H1 (cell line): ENCODE measurements around the gene PRAMEF25. TPM values are rescaled to one million over a fixed set of nuclear protein-coding genes. Genes with fewer than 3 reads are reported as not detected.
"Not testable (repeated sequence)": the region's sequence is repeated elsewhere in the genome, so short reads cannot be mapped to it uniquely, and the experiment has no call there.

ENCODE experiments used
- CTCF ChIA-PET: fragments of 300-600 bp; sonication (Branson Sonifier 250); formaldehyde crosslinking; loops from one replicate; lab custom pipeline; 2021; ENCODE audit not compliant: partially characterized antibody; lab: Charles Lee
- POLR2A ChIA-PET: fragments of 300-600 bp; sonication (Branson Sonifier 250); formaldehyde crosslinking; loops from one replicate; lab custom pipeline; 2021; ENCODE audit warnings: inconsistent platforms; ENCODE audit not compliant: partially characterized antibody; lab: Charles Lee
- DNase-seq, 2 experiments: peaks; one replicate each; pipeline versions ENCODE4 v3.0.0 to v3.0.0-alpha.2; 2010 to 2022; ENCODE audit warnings: low spot score in 2 of 2, low read depth in 1 of 2, mixed read lengths in 1 of 2
- FAIRE-seq: peaks from 2 replicates; lab custom pipeline; 2011; peaks lifted over from hg19 to GRCh38; lab: Jason Lieb, UNC
- H2AFZ ChIP-seq: 2 replicates; pipeline ENCODE4 v1.8.1; 2012; ENCODE audit warnings: low read length, inconsistent platforms
- H2AK5ac ChIP-seq: 2 replicates; pipeline ENCODE4 v1.6.1; 2013; ENCODE audit warnings: low read depth, low read length
- H2BK120ac ChIP-seq: replicated peaks from 2 replicates; pipeline ENCODE3; 2013; ENCODE audit warnings: low read depth, low read length, inconsistent platforms
- H2BK12ac ChIP-seq: 2 replicates; pipeline ENCODE4 v1.6.1; 2013; ENCODE audit warnings: low read depth, low read length
- H2BK15ac ChIP-seq: 2 replicates; pipeline ENCODE4 v1.6.1; 2013; ENCODE audit warnings: low read length
- H2BK20ac ChIP-seq: 2 replicates; pipeline ENCODE4 v1.6.1; 2013; ENCODE audit warnings: low read length
- H2BK5ac ChIP-seq: 2 replicates; pipeline ENCODE4 v1.6.1; 2013; ENCODE audit warnings: low read depth, low read length
- H3K14ac ChIP-seq: 2 replicates; pipeline ENCODE4 v1.6.1; 2013; ENCODE audit warnings: inconsistent platforms; ENCODE audit not compliant: insufficient read length
- H3K18ac ChIP-seq: 2 replicates; pipeline ENCODE4 v1.6.1; 2013; ENCODE audit warnings: low read length; ENCODE audit errors: extremely low read depth
- H3K23ac ChIP-seq: 2 replicates; pipeline ENCODE4 v1.6.1; 2013; ENCODE audit warnings: inconsistent platforms; ENCODE audit not compliant: insufficient read length
- H3K23me2 ChIP-seq: 2 replicates; pipeline ENCODE4 v1.6.1; 2013; ENCODE audit warnings: low read depth, low read length
- H3K27ac ChIP-seq: 2 replicates; pipeline ENCODE4 v1.6.1; 2011; ENCODE audit warnings: low read depth, low read length, inconsistent platforms
- H3K27me3 ChIP-seq, 4 experiments: replicated peaks in 1 of 4; 1 replicate in 1 of 4; 2 replicates in 3 of 4; pipeline versions ENCODE4 v1.6.1 to v1.8.1; 2011 to 2013; ENCODE audit warnings: low read length in 3 of 4, mild to moderate bottlenecking in 3 of 4, inconsistent platforms in 2 of 4, mixed read lengths in 2 of 4, moderate library complexity in 1 of 4; ENCODE audit not compliant: control insufficient read depth in 3 of 4, insufficient read depth in 3 of 4; ENCODE audit errors: extremely low read depth in 1 of 4
- H3K36me3 ChIP-seq, 4 experiments: 2 replicates each; pipeline versions ENCODE4 v1.6.1 to v1.8.1; 2011 to 2013; ENCODE audit warnings: mild to moderate bottlenecking in 4 of 4, low read length in 3 of 4, moderate library complexity in 2 of 4, control low read depth in 1 of 4, inconsistent platforms in 1 of 4; ENCODE audit not compliant: insufficient read depth in 4 of 4, control insufficient read depth in 2 of 4
- H3K4ac ChIP-seq: replicated peaks from 2 replicates; pipeline ENCODE3; 2013; ENCODE audit warnings: low read length, low read depth, mixed read lengths, inconsistent platforms; ENCODE audit not compliant: insufficient read length
- H3K4me1 ChIP-seq, 4 experiments: replicated peaks in 1 of 4; 1 replicate in 1 of 4; 2 replicates in 3 of 4; pipeline versions ENCODE4 v1.6.1 to v1.8.1; 2011 to 2013; ENCODE audit warnings: low read length in 3 of 4, inconsistent platforms in 2 of 4, mixed read lengths in 1 of 4; ENCODE audit not compliant: insufficient read depth in 4 of 4, control insufficient read depth in 3 of 4
- H3K4me2 ChIP-seq, 2 experiments: 2 replicates each; pipeline versions ENCODE4 v1.6.1 to v1.8.1; 2011 to 2013; ENCODE audit warnings: low read depth in 2 of 2, low read length in 2 of 2, control low read depth in 1 of 2, inconsistent platforms in 1 of 2, mild to moderate bottlenecking in 1 of 2; ENCODE audit not compliant: insufficient read depth in 1 of 2
- H3K4me3 ChIP-seq, 4 experiments: fragments of 200-600, 300-600 bp in 1 of 4; sonication (generic), shearing (Covaris generic), sonication (Bioruptor Twin) in 1 of 4; 2 replicates each; pipeline versions ENCODE4 v1.5.1 to v1.8.1; 2011 to 2016; ENCODE audit warnings: low read length in 4 of 4, low read depth in 3 of 4, control low read depth in 2 of 4, inconsistent platforms in 2 of 4, mild to moderate bottlenecking in 2 of 4, mixed read lengths in 1 of 4, moderate library complexity in 1 of 4; ENCODE audit not compliant: insufficient read depth in 2 of 4; ENCODE audit errors: extremely low read depth in 1 of 4
- H3K56ac ChIP-seq: replicated peaks from 2 replicates; pipeline ENCODE3; 2013; ENCODE audit warnings: low read depth, mild to moderate bottlenecking, mixed read lengths, low read length, inconsistent platforms; ENCODE audit not compliant: insufficient read length
- H3K79me1 ChIP-seq: 2 replicates; pipeline ENCODE4 v1.6.1; 2013; ENCODE audit warnings: low read depth, low read length, control low read depth
- H3K79me2 ChIP-seq, 2 experiments: 2 replicates each; pipeline versions ENCODE4 v1.6.1 to v1.8.1; 2012 to 2013; ENCODE audit warnings: low read length in 2 of 2, mild to moderate bottlenecking in 2 of 2, inconsistent platforms in 1 of 2; ENCODE audit not compliant: insufficient read depth in 2 of 2, control insufficient read depth in 1 of 2
- H3K9ac ChIP-seq, 4 experiments: replicated peaks in 1 of 4; 1 replicate in 1 of 4; 2 replicates in 3 of 4; pipeline versions ENCODE4 v1.6.1 to v1.8.1; 2011 to 2013; ENCODE audit warnings: low read depth in 3 of 4, low read length in 3 of 4, control low read depth in 2 of 4, mild to moderate bottlenecking in 2 of 4, moderate library complexity in 2 of 4, inconsistent platforms in 1 of 4; ENCODE audit errors: extremely low read depth in 1 of 4
- H3K9me3 ChIP-seq, 2 experiments: 2 replicates each; pipeline versions ENCODE4 v1.6.1 to v1.8.1; 2012 to 2013; ENCODE audit warnings: mild to moderate bottlenecking in 2 of 2, moderate library complexity in 2 of 2, control low read depth in 1 of 2, inconsistent platforms in 1 of 2, low read depth in 1 of 2, low read length in 1 of 2, mixed read lengths in 1 of 2; ENCODE audit not compliant: insufficient read depth in 2 of 2
- H4K20me1 ChIP-seq, 2 experiments: replicated peaks in 1 of 2; 2 replicates each; pipeline versions ENCODE3 to v1.8.1; 2011 to 2013; ENCODE audit warnings: inconsistent platforms in 2 of 2, low read length in 2 of 2, mild to moderate bottlenecking in 1 of 2; ENCODE audit not compliant: insufficient read depth in 2 of 2, control insufficient read depth in 1 of 2
- H4K5ac ChIP-seq: 2 replicates; pipeline ENCODE4 v1.6.1; 2013; ENCODE audit warnings: low read length, low read depth, mixed read lengths, inconsistent platforms; ENCODE audit not compliant: insufficient read length
- H4K8ac ChIP-seq: 2 replicates; pipeline ENCODE4 v1.8.0; 2013; ENCODE audit warnings: mild to moderate bottlenecking, moderate library complexity, low read length, inconsistent platforms; ENCODE audit not compliant: insufficient read depth; ENCODE audit errors: extremely low read depth
- H4K91ac ChIP-seq: replicated peaks from 2 replicates; pipeline ENCODE3; 2013; ENCODE audit warnings: low read length, mixed read lengths, inconsistent platforms; ENCODE audit not compliant: insufficient read length
- WGBS, 2 experiments: shearing (Covaris generic) in 1 of 2; methylation state at CpG; one replicate each; pipeline versions ENCODE4 v1.1.6 to v1.1.7; 2013 to 2015; ENCODE audit warnings: low lambda C conversion rate in 2 of 2, mixed read lengths in 2 of 2, inconsistent platforms in 1 of 2, low coverage in 1 of 2, missing lambda C conversion rate in 1 of 2; ENCODE audit not compliant: insufficient replicate concordance in 2 of 2, insufficient coverage in 1 of 2, insufficient read length in 1 of 2; ENCODE audit errors: extremely low coverage in 1 of 2, missing lambda C conversion rate in 1 of 2; 5-methylcytosine and 5-hydroxymethylcytosine counted together
- long read RNA-seq, 2 experiments: library from RNA in 1 of 2; library from capped mRNA in 1 of 2; stranded (forward); transcript quantifications; one replicate each; pipeline ENCODE4 v2.0.0, GENCODE V29; 2021; ENCODE audit warnings: inconsistent platforms in 1 of 2
- polyA minus RNA-seq, 3 experiments: library from RNA; depleted of rRNA, polyadenylated mRNA; stranded (reverse); fragments of >200 nt; gene quantifications; 1 replicate in 2 of 3; 2 replicates in 1 of 3; pipeline ENCODE4 v1.2.3, GENCODE V29; 2011
- polyA plus RNA-seq, 7 experiments: library from polyadenylated mRNA; depleted of rRNA in 3 of 7; stranded (reverse) in 5 of 7; unstranded in 2 of 7; fragments of >200 nt in 5 of 7; fragments of 200-250 nt in 2 of 7; gene quantifications; 1 replicate in 5 of 7; 2 replicates in 1 of 7; 4 replicates in 1 of 7; pipeline versions ENCODE4 v1.2.1 to v1.2.3, GENCODE V29; 2011 to 2013; ENCODE audit warnings: missing spikeins in 2 of 7, mixed read lengths in 2 of 7
- total RNA-seq: library from RNA; stranded (reverse); fragmentation: NEBNext Ultra II Directional; extraction: Animal tissue kit (Norgen Biotek cat#: 25700); gene quantifications from 2 replicates; pipeline ENCODE4 v1.2.1, GENCODE V29; 2021

Gene PRAMEF25
- total RNA-seq = not detected in 2 replicates
- polyA plus RNA-seq (2011; rRNA removed) = not detected in 2 replicates
- polyA plus RNA-seq (2011; cell fraction: cytosol; rRNA removed) = not detected
- not detected for polyA plus RNA-seq (2011; cell fraction: nucleus; rRNA removed)
- not detected in 4 replicates for polyA plus RNA-seq (2012, experiment 1 of 2)
- polyA plus RNA-seq (2012, experiment 2 of 2) = not detected
- polyA plus RNA-seq (2013, experiment 1 of 2) = not detected
- not detected for polyA plus RNA-seq (2013, experiment 2 of 2)
- not detected in 2 replicates for polyA minus RNA-seq (2011; rRNA and poly(A)+ RNA removed)
- polyA minus RNA-seq (2011; cell fraction: cytosol; rRNA and poly(A)+ RNA removed) = not detected
- polyA minus RNA-seq (2011; cell fraction: nucleus; rRNA and poly(A)+ RNA removed) = not detected
- long read RNA-seq, experiment 1 = 0 reads
- long read RNA-seq, experiment 2 = 0 reads

GRCh38 chr1:13070474-13070873 is at the start of gene PRAMEF25:
Gene PRAMEF25 (plus strand): TSS chr1:13070774. CDS start chr1:13073694, 2,920 bp downstream.
- CTCF ChIA-PET, H2BK15ac ChIP-seq, H4K91ac ChIP-seq, H2AK5ac ChIP-seq, DNase-seq, H3K23ac ChIP-seq, H3K36me3 ChIP-seq, H3K56ac ChIP-seq, H3K79me1 ChIP-seq, H3K18ac ChIP-seq, H3K14ac ChIP-seq, H4K20me1 ChIP-seq, H3K23me2 ChIP-seq, POLR2A ChIA-PET, H3K4me2 ChIP-seq, H3K27ac ChIP-seq, H3K27me3 ChIP-seq, FAIRE-seq, H3K79me2 ChIP-seq, H3K4me3 ChIP-seq, H2AFZ ChIP-seq, H3K9me3 ChIP-seq, H3K4ac ChIP-seq, H2BK120ac ChIP-seq, H3K4me1 ChIP-seq, H3K9ac ChIP-seq, H2BK12ac ChIP-seq, H4K5ac ChIP-seq, H4K8ac ChIP-seq, H2BK20ac ChIP-seq, H2BK5ac ChIP-seq: not testable (repeated sequence)
- WGBS, 2 experiments = no CpG with 5 or more reads among the region's 4 CpGs

GRCh38 chr1:13056475-13056874 is 14.1 kb upstream of the PRAMEF25 start, which contains the start of gene PRAMEF27:
Gene PRAMEF27 (minus strand): TSS chr1:13056575. CDS start chr1:13053659, 2,916 bp downstream.
- POLR2A ChIA-PET, H3K4me2 ChIP-seq, H4K8ac ChIP-seq, H4K91ac ChIP-seq, H3K4ac ChIP-seq, H3K27ac ChIP-seq, H3K9ac ChIP-seq, H3K23me2 ChIP-seq, H3K23ac ChIP-seq, H2BK15ac ChIP-seq, CTCF ChIA-PET, H4K20me1 ChIP-seq, H2BK20ac ChIP-seq, H3K4me3 ChIP-seq, H3K9me3 ChIP-seq, H3K27me3 ChIP-seq, H3K79me1 ChIP-seq, H3K4me1 ChIP-seq, FAIRE-seq, H3K18ac ChIP-seq, H3K14ac ChIP-seq, DNase-seq, H3K56ac ChIP-seq, H2BK5ac ChIP-seq, H2AFZ ChIP-seq, H3K36me3 ChIP-seq, H2AK5ac ChIP-seq, H2BK120ac ChIP-seq, H2BK12ac ChIP-seq, H3K79me2 ChIP-seq, H4K5ac ChIP-seq: not testable (repeated sequence)
- WGBS, 2 experiments = 66% methylated on average over 3 of the region's 3 CpGs; no CpG with 5 or more reads in 1 of the 2 experiments
